OCI-M2 (cell line): Measurements from ENCODE around the gene HHAT.

Source experiments
- DNase-seq: peaks from one replicate; lab custom pipeline; 2025; ENCODE audit not compliant: unreplicated experiment; lab: John Stamatoyannopoulos, UW

Gene HHAT

DNA sequence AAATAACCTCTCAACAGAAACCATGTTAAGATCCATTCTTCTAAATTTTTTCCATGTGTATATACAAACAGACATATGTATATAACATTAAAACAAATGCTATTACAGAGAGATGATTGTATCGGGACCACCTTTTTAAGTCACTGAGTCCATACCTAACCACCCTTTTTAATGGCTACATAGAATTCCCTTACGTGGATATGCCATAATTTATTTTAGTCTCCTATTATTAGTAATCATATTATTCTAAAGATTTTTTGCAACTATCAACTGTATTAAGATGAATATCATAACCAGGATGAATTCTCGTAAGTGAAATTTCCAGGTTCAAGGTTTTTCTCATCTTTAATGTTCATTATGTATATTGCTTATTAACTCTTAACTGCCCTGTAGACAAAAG, 259.7 kb downstream of the HHAT start:
- DNase-seq = no peak

- DNase-seq = no peak
Observed at GRCh38 chr1:210588946-210589345, 260.2 kb downstream of the HHAT start.

GRCh38 chr1:210591214-210591613, 262.5 kb downstream of the HHAT start:
- no peak for DNase-seq

- no peak for DNase-seq
Observed at GRCh38 chr1:210594605-210595004, 265.9 kb downstream of the HHAT start.

- DNase-seq = no peak
Observed at GRCh38 chr1:210596641-210597040, 267.9 kb downstream of the HHAT start.

GRCh38 chr1:210597555-210598134, 268.9 kb downstream of the HHAT start:
- no peak for DNase-seq

DNA sequence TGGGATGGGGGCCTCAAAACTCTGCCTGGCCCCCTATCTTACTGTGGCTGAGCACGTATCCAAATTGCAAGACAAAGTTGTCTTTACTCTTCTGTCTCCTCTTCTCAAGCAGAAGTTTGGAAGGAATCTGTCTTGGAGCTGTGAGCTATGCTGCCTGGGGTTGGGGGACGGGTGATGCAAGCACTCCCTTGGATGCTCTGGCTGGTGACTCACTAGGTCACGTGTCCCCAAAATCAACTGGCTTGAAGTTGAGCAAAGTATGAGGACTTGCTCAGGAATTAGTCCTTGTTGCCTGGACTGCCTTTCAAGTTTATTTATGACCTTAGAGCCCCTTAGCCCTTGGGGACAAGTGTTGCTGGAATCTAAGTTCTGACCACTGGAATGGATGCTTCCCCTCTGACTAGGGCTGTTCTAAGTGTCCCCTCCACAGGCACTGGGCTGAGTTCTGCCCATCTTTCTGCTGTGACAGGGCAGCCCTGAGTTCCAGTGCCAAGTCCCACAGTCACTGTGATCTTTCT, 269.5 kb downstream of the HHAT start:
- DNase-seq = no peak

GRCh38 chr1:210600421-210601159, 271.9 kb downstream of the HHAT start:
- no peak for DNase-seq

- DNase-seq = no peak
Observed at GRCh38 chr1:210603123-210603522, 274.4 kb downstream of the HHAT start.

DNA sequence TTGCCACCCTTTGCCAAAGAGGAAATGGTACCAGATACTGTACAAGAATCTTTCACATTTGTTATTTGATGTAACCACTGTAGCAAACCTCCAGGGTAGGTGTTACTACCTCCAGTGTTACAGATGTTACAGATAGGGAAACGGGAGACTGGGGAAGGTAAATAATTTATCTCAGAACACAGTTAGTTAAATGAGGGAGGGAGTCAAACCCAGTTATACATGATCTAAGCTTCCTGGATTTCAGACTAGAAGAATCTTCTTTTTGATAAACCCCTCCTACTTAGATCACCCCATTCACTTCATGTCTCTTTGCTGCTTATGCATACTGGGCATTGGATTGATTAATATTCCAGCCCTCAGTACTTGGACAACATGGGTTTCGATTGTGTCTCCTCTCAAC, 276.4 kb downstream of the HHAT start:
- no peak for DNase-seq

DNA sequence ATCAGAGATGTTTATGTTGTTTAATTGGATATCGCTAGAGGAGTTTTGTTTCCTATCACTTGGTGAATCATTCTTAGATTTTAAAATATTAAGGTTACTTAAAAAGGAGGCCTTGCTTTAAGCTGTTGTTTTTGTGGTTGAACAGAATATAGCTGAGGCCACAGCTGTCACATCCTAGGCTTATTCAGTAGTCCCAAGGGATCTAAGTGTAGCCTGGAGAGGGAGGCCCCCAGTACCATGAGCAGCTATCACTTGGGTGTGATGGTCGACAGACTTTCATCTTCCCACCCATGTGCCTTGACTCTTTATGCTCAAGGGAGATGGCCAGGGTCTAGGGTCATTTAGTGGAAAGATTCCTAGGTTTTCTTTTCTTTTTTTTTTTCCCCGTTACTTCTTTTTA, 278.7 kb downstream of the HHAT start:
- no peak for DNase-seq

DNA sequence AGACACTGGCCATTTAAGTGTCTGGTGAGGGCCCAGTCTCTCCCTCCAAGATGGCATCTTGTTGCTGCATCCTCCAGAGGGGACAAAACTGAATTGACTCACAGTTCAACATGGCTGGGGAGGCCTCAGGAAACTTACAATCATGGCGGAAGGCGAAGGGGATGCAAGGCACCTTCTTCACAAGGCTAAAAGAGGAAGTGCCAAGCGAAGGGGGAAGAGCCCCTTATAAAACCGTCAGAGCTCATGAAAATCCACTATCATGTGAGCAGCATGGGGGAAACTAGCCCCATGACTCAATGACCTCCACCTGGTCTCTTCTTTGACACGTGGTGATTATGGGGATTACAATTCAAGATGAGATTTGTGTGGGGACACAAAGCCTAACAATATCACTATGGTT, 280.1 kb downstream of the HHAT start:
- no peak for DNase-seq

DNA sequence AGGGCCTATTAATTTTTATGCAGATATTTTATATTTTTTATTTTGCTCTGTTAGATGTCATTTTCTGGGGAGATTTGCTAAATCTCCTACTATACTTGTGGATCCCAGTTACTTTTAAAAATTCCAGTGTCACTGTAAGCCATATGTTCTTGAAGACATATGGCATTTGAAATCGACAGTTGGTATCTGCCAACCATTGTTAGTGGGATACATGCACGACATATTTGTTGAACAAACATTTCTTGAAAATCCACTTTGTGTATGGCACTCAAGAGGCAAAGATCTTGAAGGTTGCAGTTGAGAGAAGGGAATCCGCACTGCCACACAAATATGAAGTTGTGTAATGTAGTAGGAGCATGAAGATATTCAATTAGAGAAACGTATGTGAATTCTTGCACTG, 287.7 kb downstream of the HHAT start:
- no peak for DNase-seq

DNA sequence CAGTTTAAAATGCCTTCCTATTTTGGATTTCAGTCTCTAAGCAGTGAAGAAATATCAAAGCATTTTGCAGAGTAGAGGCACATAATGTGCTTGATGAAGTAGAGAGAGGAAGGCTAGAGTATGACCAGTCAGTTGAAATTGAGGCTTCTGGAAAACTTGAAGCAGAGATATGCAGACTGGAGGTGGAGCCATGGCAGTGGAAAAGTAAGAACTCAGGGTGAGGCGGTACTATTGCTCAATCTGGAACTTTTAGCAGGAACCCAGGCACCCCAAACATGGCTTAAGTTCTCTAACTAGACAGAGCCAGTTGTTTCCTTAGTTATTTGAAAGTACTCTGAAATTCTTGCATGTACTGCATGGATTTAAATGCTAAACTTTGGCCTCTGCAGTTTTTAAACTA, 288.6 kb downstream of the HHAT start:
- no peak for DNase-seq

DNA sequence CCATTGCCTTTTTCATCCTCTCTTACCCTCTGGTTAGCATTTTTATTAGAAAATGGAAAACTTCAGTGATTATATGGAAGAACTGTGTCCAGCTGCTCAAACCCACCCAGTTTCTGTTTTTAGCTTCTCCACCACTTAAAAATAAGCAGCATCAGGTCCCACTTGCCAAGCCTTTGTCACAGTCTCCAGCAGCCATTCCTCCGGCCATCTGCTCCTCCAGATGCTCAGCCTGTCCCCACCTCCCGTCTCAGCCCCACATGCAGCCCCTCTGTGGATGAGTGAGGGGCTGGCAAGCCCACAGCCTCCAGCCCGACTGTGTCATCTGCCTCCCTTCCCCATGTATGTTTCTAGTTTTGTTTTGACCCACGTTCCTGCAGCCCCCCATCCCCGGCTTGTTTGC, 289.7 kb downstream of the HHAT start:
- DNase-seq = no peak

- DNase-seq = no peak
Observed at GRCh38 chr1:210620867-210621488, 292.3 kb downstream of the HHAT start.

- DNase-seq = no peak
Observed at GRCh38 chr1:210621712-210622111, 293.0 kb downstream of the HHAT start.

GRCh38 chr1:210624722-210625121, 296.0 kb downstream of the HHAT start:
- DNase-seq = no peak

- DNase-seq = no peak
Observed at GRCh38 chr1:210625715-210626114, 297.0 kb downstream of the HHAT start.

- DNase-seq = no peak
Observed at GRCh38 chr1:210626341-210626740, 297.6 kb downstream of the HHAT start.

DNA sequence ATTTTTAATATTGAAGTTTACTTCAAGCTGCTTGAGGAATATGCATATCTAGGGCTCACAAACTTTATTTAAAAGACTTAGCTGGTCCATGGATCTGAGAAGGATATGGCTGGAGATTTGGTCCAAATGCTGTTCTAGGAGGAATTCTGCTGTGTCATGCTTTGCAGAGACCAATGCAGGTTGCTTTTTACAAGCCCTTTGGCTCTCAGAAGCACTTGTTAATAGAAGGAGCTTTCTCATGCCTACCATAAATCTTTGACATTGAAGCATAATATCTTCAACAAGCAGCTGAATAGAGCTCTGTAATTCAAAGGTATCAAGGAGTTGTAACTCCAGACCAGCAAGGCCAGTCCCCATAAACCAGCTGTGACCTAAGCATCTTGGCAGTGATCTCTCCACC, 299.1 kb downstream of the HHAT start:
- DNase-seq = no peak

- no peak for DNase-seq
Observed at GRCh38 chr1:210629276-210629675, 300.6 kb downstream of the HHAT start.
